Aorta (tissue), 5 donors: Measurements from ENCODE around the gene FAM184A. TPM values are rescaled to one million over a fixed set of nuclear protein-coding genes. Genes with fewer than 3 reads are reported as not detected.

Source experiments
- ATAC-seq: fragments of 200-7000 bp; cut with Tn5 transposase; one replicate; pipeline ENCODE4 v1.9.1; 2022; ENCODE audit warnings: moderate library complexity; ENCODE audit not compliant: low FRiP score
- DNase-seq, 2 donors: peaks; one replicate each; pipeline ENCODE4 v3.0.0-alpha.2; 2020
- H3K27ac ChIP-seq, 2 donors: one replicate each; pipeline ENCODE4 v1.5.1; 2013; ENCODE audit warnings: low read length in 2 of 2, mild to moderate bottlenecking in 2 of 2, moderate library complexity in 2 of 2, control low read depth in 1 of 2, inconsistent platforms in 1 of 2, low read depth in 1 of 2
- H3K27me3 ChIP-seq, 2 donors: one replicate each; pipeline ENCODE4 v1.6.1; 2013; ENCODE audit warnings: control low read depth in 1 of 2, low read length in 1 of 2, mild to moderate bottlenecking in 1 of 2, moderate library complexity in 1 of 2; ENCODE audit not compliant: insufficient read depth in 2 of 2, control insufficient read depth in 1 of 2
- H3K36me3 ChIP-seq, 2 donors: one replicate each; pipeline ENCODE4 v1.6.1; 2013; ENCODE audit warnings: control low read depth in 1 of 2, low read length in 1 of 2, mild to moderate bottlenecking in 1 of 2; ENCODE audit not compliant: insufficient read depth in 2 of 2, control insufficient read depth in 1 of 2
- H3K4me1 ChIP-seq, 2 donors: one replicate each; pipeline ENCODE4 v1.6.1; 2013; ENCODE audit warnings: low read length in 2 of 2, control low read depth in 1 of 2, mild to moderate bottlenecking in 1 of 2, moderate library complexity in 1 of 2; ENCODE audit not compliant: insufficient read depth in 2 of 2, control insufficient read depth in 1 of 2
- H3K4me3 ChIP-seq, 2 donors: one replicate each; pipeline ENCODE4 v1.5.1; 2013; ENCODE audit warnings: low read length in 2 of 2, control low read depth in 1 of 2, mild to moderate bottlenecking in 1 of 2
- H3K9me3 ChIP-seq: one replicate; pipeline ENCODE4 v1.6.1; 2013; ENCODE audit warnings: mild to moderate bottlenecking, low read length; ENCODE audit not compliant: control insufficient read depth
- WGBS, 2 donors: extraction: QIAGEN DNeasy Blood & Tissue Kit; methylation state at CpG; one replicate each; pipeline ENCODE4 v1.1.7; 2013; 5-methylcytosine and 5-hydroxymethylcytosine counted together
- intact Hi-C, 2 donors: fragments of 100-400 bp; cut with DNase I; formaldehyde crosslinking; loops; one replicate each; pipeline versions ENCODE4 v1.14.2 to v1.15.0; 2022
- polyA plus RNA-seq, 2 donors: library from polyadenylated mRNA; stranded (reverse); fragments of 200-250 nt; gene quantifications; one replicate each; pipeline ENCODE4 v1.2.3, GENCODE V29; 2013
- total RNA-seq, 2 donors: library from RNA; stranded (reverse); fragmentation: NEBNext Ultra II Directional; extraction: Animal tissue kit (Norgen Biotek cat#: 25700); gene quantifications; one replicate each; pipeline ENCODE4 v1.2.1, GENCODE V29; 2021
- donor health status: healthy with polysubstance abuse.
- donor health status: Bipolar disorder and iron deficiency.
- donor health status: DM: no; HTN: no; CAD: no.
- donor health status: DM: no; HTN: no; CAD: no.
- donor health status: DM: yes; HTN: yes; CAD: no.

The FAM184A gene
- total and polyA plus RNA-seq, 4 donors: 1.1 to 4.8 (median 2.9) TPM

GRCh38 chr6:118981884-118982574 lies 96.4 kb downstream of the FAM184A start:
- intact Hi-C loops: no loop called here
- 63 to 66% methylated on average over 6 of the region's 6 CpGs for WGBS, 2 donors
- no peaks in the 10 kb centered on the region for H3K27me3 ChIP-seq
- ATAC-seq: no peak
- H3K4me3 ChIP-seq: no peak overlapping the region
- no peak for DNase-seq
- no peaks in the 10 kb centered on the region for H3K4me1 ChIP-seq
- no peaks in the 10 kb centered on the region for H3K9me3 ChIP-seq
- H3K36me3 ChIP-seq: no peaks in the 10 kb centered on the region
- H3K27ac ChIP-seq: no peak overlapping the region

GRCh38 chr6:118980063-118980462 lies 98.4 kb downstream of the FAM184A start:
- Histone ChIP-seq H3K4me3 (no peak overlapping the region), H3K36me3 (no peaks in the 10 kb centered on the region), H3K27me3 (no peaks in the 10 kb centered on the region), H3K27ac (no peak overlapping the region), H3K4me1 (no peaks in the 10 kb centered on the region), H3K9me3 (no peaks in the 10 kb centered on the region)
- ATAC-seq (no peak), DNase-seq (peak in 1 of 2 donors; percentile 54)
- intact Hi-C loops: no loop called here
- 85 to 89% methylated on average over 5 of the region's 5 CpGs for WGBS, 2 donors

DNA sequence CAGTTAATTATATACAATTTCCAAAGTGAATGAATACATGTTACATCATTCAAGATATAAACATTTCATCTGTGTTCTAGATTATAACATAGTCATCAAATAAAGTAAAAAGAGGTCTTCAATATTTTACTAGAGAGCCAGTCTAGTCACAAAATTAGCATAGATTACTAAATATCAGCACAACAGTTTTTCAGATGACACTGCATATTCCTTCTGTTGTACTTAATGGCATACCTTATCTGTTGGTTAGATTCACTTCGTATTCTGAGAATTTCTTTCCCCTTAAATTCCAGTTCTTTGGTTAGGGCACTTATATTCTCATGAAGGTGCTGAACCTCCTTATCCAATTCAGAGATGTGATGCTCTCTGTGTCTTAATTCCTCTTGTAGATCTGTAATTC lies 103.7 kb downstream of the FAM184A start:
- Histone ChIP-seq H3K36me3 (no peaks in the 10 kb centered on the region), H3K27me3 (no peaks in the 10 kb centered on the region), H3K27ac (no peak overlapping the region), H3K4me3 (no peak overlapping the region), H3K4me1 (no peaks in the 10 kb centered on the region), H3K9me3 (no peaks in the 10 kb centered on the region)
- ATAC-seq (no peak), DNase-seq (no peak)
- intact Hi-C loops: no loop called here
- WGBS, 2 donors: 60 to 76% methylated on average over 1 of the region's 1 CpG

- no peak for DNase-seq
- Histone ChIP-seq H3K27me3 (no peaks in the 10 kb centered on the region), H3K4me1 (no peaks in the 10 kb centered on the region), H3K4me3 (no peak overlapping the region), H3K27ac (no peak overlapping the region), H3K9me3 (no peaks in the 10 kb centered on the region), H3K36me3 (no peaks in the 10 kb centered on the region)
- WGBS, 2 donors: 96 to 100% methylated on average over 1 of the region's 1 CpG
- ATAC-seq: no peak
- intact Hi-C loops: no loop called here
These were observed 106.8 kb downstream of the FAM184A start for GRCh38 chr6:118971682-118972081.

GRCh38 chr6:118970866-118971265 lies 107.6 kb downstream of the FAM184A start:
- no peak for DNase-seq
- no peak for ATAC-seq
- Histone ChIP-seq H3K27ac (no peak overlapping the region), H3K27me3 (no peaks in the 10 kb centered on the region), H3K9me3 (no peaks in the 10 kb centered on the region), H3K4me1 (no peaks in the 10 kb centered on the region), H3K36me3 (no peaks in the 10 kb centered on the region), H3K4me3 (no peak overlapping the region)
- intact Hi-C loops: no loop called here
- WGBS, 2 donors: 92 to 98% methylated on average over 3 of the region's 3 CpGs

- H3K36me3 ChIP-seq: no peaks in the 10 kb centered on the region
- H3K4me3 ChIP-seq: no peak overlapping the region
- intact Hi-C loops: loop anchor here (2.0 kb wide), 2 partner anchors 142 to 144 kb away; no protein-coding TSS in a partner anchor
- H3K27me3 ChIP-seq: no peaks in the 10 kb centered on the region
- 5 to 14% methylated on average over 2 of the region's 2 CpGs for WGBS, 2 donors
- no peak overlapping the region for H3K27ac ChIP-seq
- H3K4me1 ChIP-seq: no peaks in the 10 kb centered on the region
- H3K9me3 ChIP-seq: no peaks in the 10 kb centered on the region
- DNase-seq (no peak), ATAC-seq (no peak)
These were observed 110.0 kb downstream of the FAM184A start for GRCh38 chr6:118968416-118968815.

DNA sequence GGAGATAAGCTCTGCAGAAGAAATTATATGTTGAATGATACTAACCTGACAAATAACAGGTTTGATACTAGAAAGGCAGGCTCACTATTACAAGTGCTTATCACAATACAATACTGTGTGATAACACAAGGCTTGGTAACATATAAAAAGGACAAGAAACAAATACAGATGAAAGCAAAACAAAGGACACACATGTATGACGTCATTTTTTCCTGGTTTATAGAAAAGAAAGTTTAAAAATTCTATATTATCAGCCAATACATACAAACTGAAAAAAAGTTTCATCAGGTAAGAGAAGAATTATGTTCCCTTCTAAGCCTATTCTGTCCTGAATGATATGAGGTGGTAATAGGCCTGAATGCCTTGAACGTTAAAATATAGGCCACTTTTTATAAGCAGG lies 111.2 kb downstream of the FAM184A start:
- Histone ChIP-seq H3K4me1 (no peaks in the 10 kb centered on the region), H3K27me3 (no peaks in the 10 kb centered on the region), H3K27ac (no peak overlapping the region), H3K36me3 (no peaks in the 10 kb centered on the region), H3K9me3 (no peaks in the 10 kb centered on the region), H3K4me3 (no peak overlapping the region)
- no peak for ATAC-seq
- intact Hi-C loops: no loop called here
- no peak for DNase-seq
- 74% methylated on average over 2 of the region's 2 CpGs for WGBS, 2 donors

GRCh38 chr6:118965843-118966370 lies 112.6 kb downstream of the FAM184A start:
- DNase-seq (no peak), ATAC-seq (no peak)
- Histone ChIP-seq H3K4me3 (no peak overlapping the region), H3K27me3 (no peaks in the 10 kb centered on the region), H3K9me3 (no peaks in the 10 kb centered on the region), H3K36me3 (no peaks in the 10 kb centered on the region), H3K4me1 (no peaks in the 10 kb centered on the region), H3K27ac (no peak overlapping the region)
- intact Hi-C loops: no loop called here
- 79 to 81% methylated on average over 2 of the region's 2 CpGs for WGBS, 2 donors

DNA sequence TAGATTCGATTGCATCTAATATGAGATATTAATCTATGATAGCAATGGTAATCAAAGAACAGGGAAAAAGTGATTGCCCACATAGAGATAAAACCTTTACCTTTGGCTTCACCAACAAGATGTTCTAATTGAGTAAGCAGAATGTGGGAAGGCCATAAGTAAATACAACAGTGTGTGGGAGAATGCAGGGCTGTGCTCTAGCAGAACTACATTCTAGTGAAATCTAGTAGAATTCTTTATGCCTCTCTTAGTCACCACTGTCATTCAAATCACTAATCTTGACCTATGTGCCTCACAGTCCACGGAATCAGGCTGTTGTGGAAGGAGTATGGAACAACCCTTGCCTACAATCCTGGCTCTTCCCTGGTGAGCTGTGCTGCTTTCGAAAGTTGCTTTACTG lies 113.1 kb downstream of the FAM184A start:
- intact Hi-C loops: no loop called here
- H3K4me3 ChIP-seq: no peak overlapping the region
- no peaks in the 10 kb centered on the region for H3K9me3 ChIP-seq
- H3K36me3 ChIP-seq: no peaks in the 10 kb centered on the region
- 87% methylated on average over 3 of the region's 3 CpGs for WGBS, 2 donors
- H3K27ac ChIP-seq: no peak overlapping the region
- ATAC-seq: no peak
- no peaks in the 10 kb centered on the region for H3K27me3 ChIP-seq
- H3K4me1 ChIP-seq: no peaks in the 10 kb centered on the region
- no peak for DNase-seq
